ENCODE measurements around the gene MICOS13. TPM values are rescaled to one million over a fixed set of nuclear protein-coding genes. Genes with fewer than 3 reads are reported as not detected.

The MICOS13 gene
- polyA plus RNA-seq, 1 of the 3 experiments (the other 2 are of a cell fraction): 112 TPM

DNA sequence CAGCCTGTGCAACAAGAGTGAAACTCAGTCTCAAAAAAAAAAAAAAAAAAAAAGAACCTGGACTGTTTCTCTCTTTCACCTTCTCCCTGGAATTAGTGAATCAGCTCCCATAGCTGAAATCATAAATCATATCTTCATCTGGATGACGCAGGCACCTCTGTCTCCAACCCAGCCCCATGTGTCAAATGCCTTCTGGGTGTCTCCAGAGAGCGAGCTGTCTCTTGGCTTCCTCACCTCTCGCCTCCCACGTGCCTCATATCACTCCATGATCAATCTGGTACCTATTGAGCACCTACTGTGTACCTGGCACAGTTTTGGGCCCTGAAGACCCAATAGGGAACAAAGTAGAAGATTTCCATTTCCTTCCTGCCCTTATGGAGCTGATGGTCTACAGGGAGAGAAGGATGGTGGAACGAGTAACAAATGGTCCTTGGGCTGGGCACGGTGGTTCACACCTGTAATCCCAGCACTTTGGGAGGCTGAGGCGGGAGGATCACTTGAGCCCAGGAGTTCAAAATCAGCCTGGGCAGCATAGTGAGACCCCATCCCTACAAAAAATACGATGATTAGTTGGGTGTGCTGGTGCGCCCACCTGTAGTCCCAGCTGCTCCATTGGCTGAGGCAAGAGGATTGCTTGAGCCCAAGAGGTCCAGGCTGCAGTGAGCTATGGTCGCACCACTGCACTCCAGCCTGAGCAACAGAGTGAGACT lies 3.0 kb upstream of the MICOS13 start:
- H4K20me1 ChIP-seq (ENCODE audit: insufficient read depth): no peaks in the 10 kb centered on the region
- no peaks in the 10 kb centered on the region for H3K9me2 ChIP-seq
- WGBS (ENCODE audit: low lambda C conversion rate): 99% methylated on average over 10 of the region's 10 CpGs
- H3K4me3 ChIP-seq (ENCODE audit: low read depth in 2 of 2, low read length in 1 of 2): no peak overlapping the region
- H3F3A ChIP-seq (replicated peaks; ENCODE audit: insufficient read depth): peaks cover 11% of the 10 kb centered on the region
- no peaks in the 10 kb centered on the region for H3K27me3 ChIP-seq (ENCODE audit: insufficient read depth)
- no peak overlapping the region for H3K27ac ChIP-seq (ENCODE audit: low read depth in 2 of 2, low read length in 1 of 2)
- peaks cover 17% of the 10 kb centered on the region for H3K79me2 ChIP-seq (ENCODE audit: insufficient read depth)
- ChIA-PET CTCF (interaction anchor here (1.2 kb wide), 1 partner anchor 8 kb away, joined by 3 read pairs; no protein-coding TSS in a partner anchor), POLR2A (no interaction called here)
- no peak overlapping the region for H3K4me2 ChIP-seq
- H3K36me3 ChIP-seq (replicated peaks in 1 of 2; ENCODE audit: control insufficient read depth in 1 of 2, insufficient read depth in 2 of 2, low read length in 1 of 2): no peaks in the 10 kb centered on the region
- no peaks in the 10 kb centered on the region for H3K9me3 ChIP-seq
- no peak overlapping the region for H2AFZ ChIP-seq (ENCODE audit: low read depth)
- TF ChIP-seq TCF12 (IDR thresholded peaks at IDR 0.05) (no peak), TAF1 (IDR thresholded peaks at IDR 0.05; ENCODE audit: borderline replicate concordance, low read depth, low read length) (no peak), FOSL2 (IDR thresholded peaks at IDR 0.05; ENCODE audit: borderline replicate concordance, low read depth) (no peak), RCOR1 (IDR thresholded peaks at IDR 0.05; ENCODE audit: low read length) (no peak), FOXJ3 (CRISPR knock-in tag; IDR thresholded peaks at IDR 0.05) (no peak), SIN3A (IDR thresholded peaks at IDR 0.05; ENCODE audit: borderline replicate concordance, low read depth, low read length) (no peak), SMC3 (IDR thresholded peaks at IDR 0.05; ENCODE audit: low read depth, low read length) (no peak), NRF1 (IDR thresholded peaks at IDR 0.05; ENCODE audit: low read depth, low read length) (no peak), ELF1 (IDR thresholded peaks at IDR 0.05) (no peak), RXRA (IDR thresholded peaks at IDR 0.05; ENCODE audit: borderline replicate concordance, low read depth) (no peak), YY1 (IDR thresholded peaks at IDR 0.05; ENCODE audit: low read depth) (no peak), FOXM1 (IDR thresholded peaks at IDR 0.05; ENCODE audit: low read depth) (no peak), EP300 (IDR thresholded peaks at IDR 0.05; ENCODE audit: borderline replicate concordance in 1 of 2, low read depth in 1 of 2, low read length in 1 of 2) (no peak)
- TF ChIP-seq, protein P1, sequence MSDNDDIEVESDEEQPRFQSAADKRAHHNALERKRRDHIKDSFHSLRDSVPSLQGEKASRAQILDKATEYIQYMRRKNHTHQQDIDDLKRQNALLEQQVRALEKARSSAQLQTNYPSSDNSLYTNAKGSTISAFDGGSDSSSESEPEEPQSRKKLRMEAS (IDR thresholded peaks at IDR 0.05; ENCODE audit: low read depth): no peak
- TF ChIP-seq, protein P2, sequence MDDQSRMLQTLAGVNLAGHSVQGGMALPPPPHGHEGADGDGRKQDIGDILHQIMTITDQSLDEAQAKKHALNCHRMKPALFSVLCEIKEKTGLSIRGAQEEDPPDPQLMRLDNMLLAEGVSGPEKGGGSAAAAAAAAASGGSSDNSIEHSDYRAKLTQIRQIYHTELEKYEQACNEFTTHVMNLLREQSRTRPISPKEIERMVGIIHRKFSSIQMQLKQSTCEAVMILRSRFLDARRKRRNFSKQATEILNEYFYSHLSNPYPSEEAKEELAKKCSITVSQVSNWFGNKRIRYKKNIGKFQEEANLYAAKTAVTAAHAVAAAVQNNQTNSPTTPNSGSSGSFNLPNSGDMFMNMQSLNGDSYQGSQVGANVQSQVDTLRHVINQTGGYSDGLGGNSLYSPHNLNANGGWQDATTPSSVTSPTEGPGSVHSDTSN (IDR thresholded peaks at IDR 0.05): no peak
- TF ChIP-seq, protein P3, sequence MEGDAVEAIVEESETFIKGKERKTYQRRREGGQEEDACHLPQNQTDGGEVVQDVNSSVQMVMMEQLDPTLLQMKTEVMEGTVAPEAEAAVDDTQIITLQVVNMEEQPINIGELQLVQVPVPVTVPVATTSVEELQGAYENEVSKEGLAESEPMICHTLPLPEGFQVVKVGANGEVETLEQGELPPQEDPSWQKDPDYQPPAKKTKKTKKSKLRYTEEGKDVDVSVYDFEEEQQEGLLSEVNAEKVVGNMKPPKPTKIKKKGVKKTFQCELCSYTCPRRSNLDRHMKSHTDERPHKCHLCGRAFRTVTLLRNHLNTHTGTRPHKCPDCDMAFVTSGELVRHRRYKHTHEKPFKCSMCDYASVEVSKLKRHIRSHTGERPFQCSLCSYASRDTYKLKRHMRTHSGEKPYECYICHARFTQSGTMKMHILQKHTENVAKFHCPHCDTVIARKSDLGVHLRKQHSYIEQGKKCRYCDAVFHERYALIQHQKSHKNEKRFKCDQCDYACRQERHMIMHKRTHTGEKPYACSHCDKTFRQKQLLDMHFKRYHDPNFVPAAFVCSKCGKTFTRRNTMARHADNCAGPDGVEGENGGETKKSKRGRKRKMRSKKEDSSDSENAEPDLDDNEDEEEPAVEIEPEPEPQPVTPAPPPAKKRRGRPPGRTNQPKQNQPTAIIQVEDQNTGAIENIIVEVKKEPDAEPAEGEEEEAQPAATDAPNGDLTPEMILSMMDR (IDR thresholded peaks at IDR 0.05): no peak
- TF ChIP-seq, protein P4, sequence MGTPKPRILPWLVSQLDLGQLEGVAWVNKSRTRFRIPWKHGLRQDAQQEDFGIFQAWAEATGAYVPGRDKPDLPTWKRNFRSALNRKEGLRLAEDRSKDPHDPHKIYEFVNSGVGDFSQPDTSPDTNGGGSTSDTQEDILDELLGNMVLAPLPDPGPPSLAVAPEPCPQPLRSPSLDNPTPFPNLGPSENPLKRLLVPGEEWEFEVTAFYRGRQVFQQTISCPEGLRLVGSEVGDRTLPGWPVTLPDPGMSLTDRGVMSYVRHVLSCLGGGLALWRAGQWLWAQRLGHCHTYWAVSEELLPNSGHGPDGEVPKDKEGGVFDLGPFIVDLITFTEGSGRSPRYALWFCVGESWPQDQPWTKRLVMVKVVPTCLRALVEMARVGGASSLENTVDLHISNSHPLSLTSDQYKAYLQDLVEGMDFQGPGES (IDR thresholded peaks at IDR 0.05; ENCODE audit: low read depth, low read length): no peak
- TF ChIP-seq, protein P5, sequence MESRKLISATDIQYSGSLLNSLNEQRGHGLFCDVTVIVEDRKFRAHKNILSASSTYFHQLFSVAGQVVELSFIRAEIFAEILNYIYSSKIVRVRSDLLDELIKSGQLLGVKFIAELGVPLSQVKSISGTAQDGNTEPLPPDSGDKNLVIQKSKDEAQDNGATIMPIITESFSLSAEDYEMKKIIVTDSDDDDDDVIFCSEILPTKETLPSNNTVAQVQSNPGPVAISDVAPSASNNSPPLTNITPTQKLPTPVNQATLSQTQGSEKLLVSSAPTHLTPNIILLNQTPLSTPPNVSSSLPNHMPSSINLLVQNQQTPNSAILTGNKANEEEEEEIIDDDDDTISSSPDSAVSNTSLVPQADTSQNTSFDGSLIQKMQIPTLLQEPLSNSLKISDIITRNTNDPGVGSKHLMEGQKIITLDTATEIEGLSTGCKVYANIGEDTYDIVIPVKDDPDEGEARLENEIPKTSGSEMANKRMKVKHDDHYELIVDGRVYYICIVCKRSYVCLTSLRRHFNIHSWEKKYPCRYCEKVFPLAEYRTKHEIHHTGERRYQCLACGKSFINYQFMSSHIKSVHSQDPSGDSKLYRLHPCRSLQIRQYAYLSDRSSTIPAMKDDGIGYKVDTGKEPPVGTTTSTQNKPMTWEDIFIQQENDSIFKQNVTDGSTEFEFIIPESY (IDR thresholded peaks at IDR 0.05; ENCODE audit: borderline replicate concordance, low read depth): no peak
- TF ChIP-seq, protein P6, sequence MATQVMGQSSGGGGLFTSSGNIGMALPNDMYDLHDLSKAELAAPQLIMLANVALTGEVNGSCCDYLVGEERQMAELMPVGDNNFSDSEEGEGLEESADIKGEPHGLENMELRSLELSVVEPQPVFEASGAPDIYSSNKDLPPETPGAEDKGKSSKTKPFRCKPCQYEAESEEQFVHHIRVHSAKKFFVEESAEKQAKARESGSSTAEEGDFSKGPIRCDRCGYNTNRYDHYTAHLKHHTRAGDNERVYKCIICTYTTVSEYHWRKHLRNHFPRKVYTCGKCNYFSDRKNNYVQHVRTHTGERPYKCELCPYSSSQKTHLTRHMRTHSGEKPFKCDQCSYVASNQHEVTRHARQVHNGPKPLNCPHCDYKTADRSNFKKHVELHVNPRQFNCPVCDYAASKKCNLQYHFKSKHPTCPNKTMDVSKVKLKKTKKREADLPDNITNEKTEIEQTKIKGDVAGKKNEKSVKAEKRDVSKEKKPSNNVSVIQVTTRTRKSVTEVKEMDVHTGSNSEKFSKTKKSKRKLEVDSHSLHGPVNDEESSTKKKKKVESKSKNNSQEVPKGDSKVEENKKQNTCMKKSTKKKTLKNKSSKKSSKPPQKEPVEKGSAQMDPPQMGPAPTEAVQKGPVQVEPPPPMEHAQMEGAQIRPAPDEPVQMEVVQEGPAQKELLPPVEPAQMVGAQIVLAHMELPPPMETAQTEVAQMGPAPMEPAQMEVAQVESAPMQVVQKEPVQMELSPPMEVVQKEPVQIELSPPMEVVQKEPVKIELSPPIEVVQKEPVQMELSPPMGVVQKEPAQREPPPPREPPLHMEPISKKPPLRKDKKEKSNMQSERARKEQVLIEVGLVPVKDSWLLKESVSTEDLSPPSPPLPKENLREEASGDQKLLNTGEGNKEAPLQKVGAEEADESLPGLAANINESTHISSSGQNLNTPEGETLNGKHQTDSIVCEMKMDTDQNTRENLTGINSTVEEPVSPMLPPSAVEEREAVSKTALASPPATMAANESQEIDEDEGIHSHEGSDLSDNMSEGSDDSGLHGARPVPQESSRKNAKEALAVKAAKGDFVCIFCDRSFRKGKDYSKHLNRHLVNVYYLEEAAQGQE (IDR thresholded peaks at IDR 0.05; ENCODE audit: low read depth, low read length): no peak
- H3K4me1 ChIP-seq (ENCODE audit: control insufficient read depth in 1 of 2, insufficient read depth in 2 of 2, low read depth in 1 of 2, low read length in 1 of 2): peaks cover 4 to 22% of the 10 kb centered on the region in 2 experiments; a peak in 1 of 4 replicates
- DNase-seq: no peak
- no peak overlapping the region for H3K9ac ChIP-seq

Data from SK-N-SH (cell line).